GM18498 (cell line): ENCODE results near the gene FOXF2.
"Not testable (repeated sequence)": the region's sequence is repeated elsewhere in the genome, so short reads cannot be mapped to it uniquely, and the experiment has no call there.

Experiments used
- ATAC-seq: cut with Tn5 transposase; IDR thresholded peaks from one replicate; pipeline ENCODE4 v1.9.1; 2021; ENCODE audit warnings: mild to moderate bottlenecking, moderate library complexity; ENCODE audit not compliant: unreplicated experiment

Gene FOXF2

GRCh38 chr6:1389369-1390132 is at the start of gene FOXF2:
TSS of gene FOXF2 (plus strand) at chr6:1389576. CDS start at chr6:1389948, 372 bp downstream.
- no peak for ATAC-seq

DNA sequence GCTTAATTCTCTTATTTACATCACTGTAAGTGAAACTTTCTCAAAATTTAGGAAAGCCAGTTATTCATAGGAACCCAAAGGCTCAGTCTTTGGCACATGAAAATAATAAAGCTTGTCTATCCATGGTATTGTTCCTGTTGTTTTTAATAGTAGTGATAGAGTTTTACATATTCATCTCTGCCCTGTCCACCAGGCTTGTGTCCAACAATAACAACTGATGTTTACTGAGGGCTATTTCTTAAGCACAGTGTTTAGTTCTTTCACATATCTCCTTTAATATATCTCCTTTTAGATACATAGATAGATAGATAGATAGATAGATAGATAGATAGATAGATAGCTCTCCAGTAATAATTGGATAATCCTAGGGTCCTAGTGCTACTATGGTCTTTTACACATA is 43.3 kb upstream of the FOXF2 start:
- ATAC-seq = no peak

- no peak for ATAC-seq
These were observed 42.8 kb upstream of the FOXF2 start for GRCh38 chr6:1346558-1347091.

GRCh38 chr6:1347161-1347560 is 42.2 kb upstream of the FOXF2 start:
- ATAC-seq = no peak

GRCh38 chr6:1348675-1349074 is 40.7 kb upstream of the FOXF2 start:
- no peak for ATAC-seq

GRCh38 chr6:1349655-1350054 is 39.7 kb upstream of the FOXF2 start:
- no peak for ATAC-seq

DNA sequence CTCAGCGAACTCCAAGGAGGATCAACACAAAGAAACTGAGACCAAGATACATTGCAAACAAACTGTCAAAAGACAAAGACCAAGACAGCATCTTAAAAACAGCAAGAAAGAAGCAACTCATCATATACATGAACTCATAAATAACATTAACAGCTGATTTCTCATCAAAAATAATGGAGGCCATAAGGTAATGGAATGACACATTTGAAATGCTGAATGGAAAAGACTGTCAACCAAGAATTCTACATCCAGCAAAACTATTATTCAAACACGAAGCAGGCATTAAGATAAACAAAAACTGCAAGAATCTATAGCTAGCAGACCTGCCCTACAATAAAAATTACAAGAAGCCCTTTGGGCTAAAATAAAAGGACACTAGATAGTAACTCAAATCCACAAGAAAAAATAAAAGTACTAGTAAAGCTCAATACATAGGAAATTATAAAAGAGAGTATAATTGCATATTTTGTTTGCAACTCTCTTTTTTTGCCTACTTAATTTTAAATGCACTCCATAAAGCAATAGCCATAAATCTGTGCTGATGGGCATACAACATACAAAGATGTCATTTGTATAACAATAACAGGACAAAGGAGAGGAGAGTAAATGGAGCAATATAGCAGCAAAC is 37.9 kb upstream of the FOXF2 start:
- ATAC-seq = no peak

GRCh38 chr6:1355068-1355467 is 34.3 kb upstream of the FOXF2 start:
- ATAC-seq = not testable (repeated sequence)

DNA sequence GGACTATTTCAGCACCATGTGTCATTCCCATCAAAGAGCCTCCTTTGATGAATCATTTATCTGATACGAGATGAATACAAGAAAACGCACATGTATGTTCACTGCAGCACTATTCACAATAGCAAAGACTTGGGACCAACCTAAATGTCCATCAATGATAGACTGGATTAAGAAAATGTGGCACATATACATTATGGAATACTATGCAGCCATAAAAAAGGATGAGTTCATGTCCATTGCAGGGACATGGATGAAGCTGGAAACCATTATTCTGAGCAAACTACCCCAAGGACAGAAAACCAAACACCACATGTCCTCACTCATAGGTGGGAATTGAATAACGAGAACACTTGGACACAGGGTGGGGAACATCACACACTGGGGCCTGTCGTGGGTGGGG is 27.7 kb upstream of the FOXF2 start:
- not testable (repeated sequence) for ATAC-seq

- no peak for ATAC-seq
These were observed 26.7 kb upstream of the FOXF2 start for GRCh38 chr6:1362643-1363042.

DNA sequence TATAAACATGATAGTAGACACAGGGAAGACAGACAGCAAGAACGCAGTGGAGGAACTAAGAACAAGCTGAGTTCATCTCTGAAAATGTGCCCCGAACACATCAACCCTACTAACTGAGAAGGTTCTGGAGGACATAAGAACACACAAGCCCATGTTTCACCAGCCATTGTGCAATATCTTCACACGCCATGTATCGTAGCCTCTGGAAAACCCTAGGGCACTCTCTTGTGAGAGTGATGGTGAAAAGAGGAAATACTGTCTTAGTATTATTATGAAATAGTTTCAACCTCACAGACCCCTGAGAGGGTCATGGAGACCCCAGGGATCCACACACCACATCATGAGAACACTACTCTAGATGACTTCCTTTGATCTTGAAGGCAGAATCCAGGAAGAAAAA is 26.1 kb upstream of the FOXF2 start:
- no peak for ATAC-seq

- no peak for ATAC-seq
These were observed 25.4 kb upstream of the FOXF2 start for GRCh38 chr6:1363729-1364572.

GRCh38 chr6:1364791-1365190 is 24.6 kb upstream of the FOXF2 start:
- no peak for ATAC-seq

GRCh38 chr6:1365686-1366085 is 23.7 kb upstream of the FOXF2 start:
- no peak for ATAC-seq

DNA sequence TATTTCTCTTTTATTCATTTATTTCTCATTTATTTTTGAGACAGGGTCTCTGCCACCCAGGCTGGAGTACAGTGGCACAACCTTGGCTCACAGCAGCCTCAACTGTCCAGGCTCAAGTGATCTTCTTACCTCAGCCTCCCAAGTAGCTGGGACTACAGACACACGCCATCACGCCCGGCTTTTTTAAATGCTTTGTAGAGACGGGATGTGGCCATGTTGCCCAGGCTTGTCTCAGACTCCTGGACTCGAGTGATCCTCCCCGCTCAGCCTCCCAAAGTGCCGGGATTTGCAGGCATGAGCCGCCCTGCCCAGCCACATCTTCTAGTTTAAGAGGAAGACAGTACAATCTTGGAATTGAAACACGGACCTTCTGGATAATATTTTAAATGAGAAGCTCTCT is 21.6 kb upstream of the FOXF2 start:
- no peak for ATAC-seq

- no peak for ATAC-seq
These were observed 20.4 kb upstream of the FOXF2 start for GRCh38 chr6:1368940-1369339.

DNA sequence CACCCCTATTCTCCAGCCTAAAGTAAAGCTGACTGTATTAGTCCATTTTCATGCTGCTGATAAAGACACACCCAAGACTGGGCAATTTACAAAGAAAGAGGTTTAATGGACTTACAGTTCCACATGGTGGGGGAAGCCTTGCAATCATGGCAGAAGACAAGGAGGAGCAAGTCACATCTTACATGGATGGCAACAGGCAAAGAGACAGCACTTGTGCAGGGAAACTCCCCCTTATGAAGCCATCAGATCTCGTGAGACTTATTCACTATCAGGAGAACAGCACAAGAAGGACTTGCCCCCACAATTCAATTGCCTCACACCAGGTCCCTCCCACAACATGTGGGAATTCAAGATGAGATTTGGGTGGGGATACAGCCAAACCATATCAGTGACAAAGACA is 19.7 kb upstream of the FOXF2 start:
- not testable (repeated sequence) for ATAC-seq

DNA sequence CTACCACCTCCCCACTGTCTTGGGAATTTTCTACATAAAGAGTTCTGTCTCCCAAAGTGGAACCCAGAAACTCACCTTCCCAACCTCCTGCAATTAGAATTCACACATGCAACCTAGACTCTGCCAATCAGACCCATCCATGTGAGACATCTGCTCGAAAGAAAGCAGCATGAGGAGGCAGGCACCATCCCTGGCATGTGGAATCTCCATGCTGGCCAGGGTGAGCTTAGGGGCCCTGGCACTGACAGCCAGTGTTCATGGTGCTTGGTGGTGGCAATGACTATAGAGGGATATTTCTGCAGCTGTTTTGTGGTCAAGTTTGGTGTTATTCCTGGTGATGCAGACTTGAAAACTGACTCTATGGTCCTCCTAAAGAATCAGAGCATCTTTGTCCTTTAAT is 17.4 kb upstream of the FOXF2 start:
- no peak for ATAC-seq

GRCh38 chr6:1372690-1373089 is 16.7 kb upstream of the FOXF2 start:
- no peak for ATAC-seq

GRCh38 chr6:1376653-1377052 is 12.7 kb upstream of the FOXF2 start:
- no peak for ATAC-seq

GRCh38 chr6:1377526-1377925 is 11.8 kb upstream of the FOXF2 start:
- no peak for ATAC-seq
